ENCODE results near the gene EXOC4.
"Not testable (repeated sequence)": the region's sequence is repeated elsewhere in the genome, so short reads cannot be mapped to it uniquely, and the experiment has no call there.

The EXOC4 gene

GRCh38 chr7:133775201-133775600, 522.3 kb downstream of the EXOC4 start:
- no peak overlapping the region for H3K4me3 ChIP-seq (ENCODE audit: low read depth, low read length)
- no peak for TF ChIP-seq CTCF (IDR thresholded peaks at IDR 0.05; ENCODE audit: borderline replicate concordance, insufficient read depth, low read depth, low read length)

GRCh38 chr7:133776266-133776665, 523.4 kb downstream of the EXOC4 start:
- no peak for TF ChIP-seq CTCF (IDR thresholded peaks at IDR 0.05; ENCODE audit: borderline replicate concordance, insufficient read depth, low read depth, low read length)

GRCh38 chr7:133777701-133778100, 524.8 kb downstream of the EXOC4 start:
- TF ChIP-seq CTCF (IDR thresholded peaks at IDR 0.05; ENCODE audit: borderline replicate concordance, insufficient read depth, low read depth, low read length) = no peak
- no peak overlapping the region for H3K4me3 ChIP-seq (ENCODE audit: low read depth, low read length)

More at GRCh38 chr7:133776266-133776665, 523.4 kb downstream of the EXOC4 start:
- no peak overlapping the region for H3K4me3 ChIP-seq (ENCODE audit: low read depth, low read length)

DNA sequence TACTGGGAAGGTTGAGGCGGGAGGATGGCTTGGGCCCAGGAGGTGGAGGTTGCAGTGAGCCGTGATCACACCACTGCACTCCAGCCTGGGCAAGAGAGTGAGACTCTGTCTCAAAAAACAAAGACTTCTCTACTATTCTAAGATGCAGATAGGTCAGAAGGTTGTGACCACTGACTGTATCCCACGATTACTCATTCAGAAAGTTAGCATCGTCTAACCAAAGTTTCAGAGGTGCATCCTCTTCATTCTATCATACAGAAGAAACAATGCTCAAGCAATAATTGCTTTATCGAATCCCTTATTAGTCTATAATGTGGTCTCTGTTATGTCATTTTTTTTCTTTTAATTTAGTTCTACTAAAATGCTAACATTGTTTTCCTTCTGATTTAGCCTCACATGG, 525.6 kb downstream of the EXOC4 start:
- no peak for TF ChIP-seq CTCF (IDR thresholded peaks at IDR 0.05; ENCODE audit: borderline replicate concordance, insufficient read depth, low read depth, low read length)
- H3K4me3 ChIP-seq (ENCODE audit: low read depth, low read length) = no peak overlapping the region

GRCh38 chr7:133779538-133779937, 526.7 kb downstream of the EXOC4 start:
- not testable (repeated sequence) for H3K4me3 ChIP-seq (ENCODE audit: low read depth, low read length)

DNA sequence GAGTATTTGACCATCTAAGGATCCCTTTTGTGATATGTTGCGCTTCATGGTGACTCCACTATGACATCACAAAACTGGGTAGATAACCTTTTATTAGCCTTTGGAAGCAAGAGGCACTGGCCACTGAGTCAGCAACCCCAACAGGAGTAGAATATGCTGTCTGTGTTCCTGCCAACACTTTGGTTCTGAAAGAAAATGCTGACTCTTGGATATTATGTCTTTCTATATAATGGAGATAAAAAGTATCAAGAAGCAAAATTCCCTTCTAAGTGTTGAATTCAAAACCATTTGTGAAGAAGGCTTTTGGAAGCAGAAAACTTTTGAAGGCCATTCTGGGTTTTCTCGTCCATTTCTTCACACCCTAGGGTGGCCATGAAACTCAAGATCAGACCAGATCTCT, 528.0 kb downstream of the EXOC4 start:
- no peak overlapping the region for H3K4me3 ChIP-seq (ENCODE audit: low read depth, low read length)
- TF ChIP-seq CTCF (IDR thresholded peaks at IDR 0.05; ENCODE audit: borderline replicate concordance, insufficient read depth, low read depth, low read length) = no peak

DNA sequence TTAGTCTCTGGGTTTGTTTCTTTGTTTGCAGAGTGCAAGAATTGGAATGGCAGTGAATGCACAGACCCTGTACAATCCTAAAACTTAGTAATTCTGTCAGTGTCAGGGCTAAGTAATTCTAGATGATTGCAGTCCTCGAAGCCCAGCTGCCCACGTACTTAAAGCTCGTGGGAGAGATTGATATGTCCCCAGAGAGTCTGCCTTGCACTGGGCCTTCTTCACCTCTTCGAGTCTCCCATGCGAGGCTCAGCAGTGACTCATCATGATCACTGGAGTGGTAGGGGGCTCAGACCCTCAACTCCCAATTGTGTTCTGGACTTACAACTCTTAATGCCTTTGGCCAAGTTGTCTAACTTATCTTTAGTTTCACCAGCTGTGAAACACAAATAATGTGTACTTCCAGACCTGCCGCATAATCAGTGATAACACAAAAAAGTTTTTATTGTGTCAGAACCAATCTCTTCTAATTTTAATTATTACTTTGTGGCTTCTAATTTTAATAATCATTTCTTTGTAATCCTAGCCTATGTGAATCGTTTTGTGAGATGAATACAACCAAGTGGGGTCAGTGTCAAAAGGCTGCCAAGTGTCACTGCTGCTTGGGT, 528.7 kb downstream of the EXOC4 start:
- no peak overlapping the region for H3K4me3 ChIP-seq (ENCODE audit: low read depth, low read length)
- no peak for TF ChIP-seq CTCF (IDR thresholded peaks at IDR 0.05; ENCODE audit: borderline replicate concordance, insufficient read depth, low read depth, low read length)

DNA sequence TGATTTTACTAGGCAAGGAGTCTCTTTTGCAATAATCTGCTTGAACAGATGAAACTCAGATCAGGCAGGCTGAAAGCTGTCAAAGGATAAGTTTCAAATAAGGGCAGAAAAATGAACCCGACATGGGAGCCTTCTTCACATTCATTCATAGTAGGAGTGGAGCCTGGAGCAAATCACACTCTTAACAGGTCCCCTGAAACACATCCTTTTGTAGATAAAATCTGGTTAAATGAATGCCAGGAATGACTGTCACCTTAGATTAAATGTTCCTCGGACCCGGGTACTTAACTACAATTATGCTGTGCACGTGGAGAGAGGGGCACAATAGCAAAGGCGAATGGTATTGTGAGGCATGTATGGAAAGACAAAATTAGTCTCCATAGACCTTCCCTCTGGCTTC, 529.6 kb downstream of the EXOC4 start:
- no peak for TF ChIP-seq CTCF (IDR thresholded peaks at IDR 0.05; ENCODE audit: borderline replicate concordance, insufficient read depth, low read depth, low read length)
- no peak overlapping the region for H3K4me3 ChIP-seq (ENCODE audit: low read depth, low read length)
